GM12878 (cell line): ENCODE data around the gene CCDC24. TPM values are rescaled to one million over a fixed set of nuclear protein-coding genes. Genes with fewer than 3 reads are reported as not detected.

Source experiments
- ATAC-seq: fragments of 200-7000 bp; cut with Tn5 transposase; 3 replicates; pipeline ENCODE4 v1.9.1; 2020; ENCODE audit warnings: mild to moderate bottlenecking, moderate library complexity
- BruUV-seq: library from RNA; stranded (reverse); fragments of 400-500 nt; replicated peaks from 2 replicates; lab custom pipeline; 2021; lab: Mats Ljungman, UMichigan
- CTCF ChIA-PET: fragments of 300-600 bp; sonication (Branson Sonifier 250); formaldehyde crosslinking; extraction: SDS; loops from one replicate; lab custom pipeline; 2021; ENCODE audit warnings: inconsistent platforms; lab: Yijun Ruan, JAX
- POLR2A ChIA-PET: fragments of 350-600 bp; formaldehyde crosslinking; extraction: SDS; loops from one replicate; lab custom pipeline; 2021; ENCODE audit warnings: inconsistent platforms; lab: Charles Lee
- RAD21 ChIA-PET: fragments of 300-600 bp; sonication (Branson Sonifier 250); formaldehyde crosslinking; loops from one replicate; lab custom pipeline; 2023; ENCODE audit warnings: antibody characterized with exemption; ENCODE audit not compliant: unreplicated experiment; lab: Charles Lee
- SMC1A ChIA-PET: fragments of 300-600 bp; sonication (Branson Sonifier 250); formaldehyde crosslinking; loops from one replicate; lab custom pipeline; 2023; ENCODE audit not compliant: unreplicated experiment, uncharacterized antibody; lab: Charles Lee
- DNase-seq: peaks from one replicate; pipeline ENCODE4 v3.0.0-alpha.2; 2011; ENCODE audit warnings: low read depth, low spot score
- FAIRE-seq: peaks from 3 replicates; lab custom pipeline; 2011; peaks lifted over from hg19 to GRCh38; lab: Jason Lieb, UNC
- H2AFZ ChIP-seq: 2 replicates; pipeline ENCODE4 v1.6.0; 2011; ENCODE audit warnings: low read depth, low read length, control low read depth; ENCODE audit not compliant: control insufficient read depth
- H3K27ac ChIP-seq: 2 replicates; pipeline ENCODE4 v1.5.1; 2011; ENCODE audit warnings: control low read depth; ENCODE audit not compliant: control insufficient read depth, insufficient read depth
- H3K27me3 ChIP-seq, 2 experiments: replicated peaks in 1 of 2; 2 replicates each; pipeline versions ENCODE4 v1.6.0 to v1.6.1; 2011; ENCODE audit warnings: low read length in 1 of 2; ENCODE audit not compliant: control insufficient read depth in 2 of 2, insufficient read depth in 2 of 2
- H3K36me3 ChIP-seq, 2 experiments: 2 replicates each; pipeline ENCODE4 v1.5.1; 2011; ENCODE audit warnings: low read length in 1 of 2; ENCODE audit not compliant: control insufficient read depth in 2 of 2, insufficient read depth in 2 of 2
- H3K4me1 ChIP-seq: 2 replicates; pipeline ENCODE4 v1.6.1; 2011; ENCODE audit warnings: mild to moderate bottlenecking, low read length, moderate library complexity, mixed read lengths; ENCODE audit not compliant: control insufficient read depth, insufficient read depth
- H3K4me2 ChIP-seq: 2 replicates; pipeline ENCODE4 v1.6.0; 2011; ENCODE audit warnings: control low read depth; ENCODE audit not compliant: control insufficient read depth, insufficient read depth
- H3K4me3 ChIP-seq: fragments of 200-600 bp; sonication (generic); 2 replicates; pipeline ENCODE4 v1.5.1; 2016
- H3K79me2 ChIP-seq: 2 replicates; pipeline ENCODE4 v1.6.0; 2011; ENCODE audit warnings: low read length; ENCODE audit not compliant: control insufficient read depth, insufficient read depth
- H3K9ac ChIP-seq: 2 replicates; pipeline ENCODE4 v1.8.0; 2011; ENCODE audit warnings: low read length, control low read depth, mixed read lengths; ENCODE audit not compliant: control insufficient read depth, insufficient read depth
- H3K9me3 ChIP-seq: replicated peaks from 3 replicates; pipeline ENCODE4 v1.5.1; 2011; ENCODE audit warnings: mild to moderate bottlenecking, low read length; ENCODE audit not compliant: control insufficient read depth, insufficient read depth
- H4K20me1 ChIP-seq: 2 replicates; pipeline ENCODE4 v1.6.0; 2011; ENCODE audit not compliant: control insufficient read depth, insufficient read depth
- MYC ChIP-seq: IDR thresholded peaks from 2 replicates; pipeline ENCODE4 v1.6.1; 2011; ENCODE audit warnings: mild to moderate bottlenecking, low read length, moderate library complexity, inconsistent platforms; ENCODE audit not compliant: insufficient read depth, insufficient replicate concordance, insufficient read length, severe bottlenecking
- SMC3 ChIP-seq: IDR thresholded peaks from 2 replicates; pipeline ENCODE4 v1.6.1; 2011; ENCODE audit warnings: low read length, improper control_type of control experiment, borderline replicate concordance
- ZNF274 ChIP-seq: IDR thresholded peaks from one replicate; pipeline ENCODE4 v1.8.0; 2011; ENCODE audit not compliant: insufficient read length, insufficient read depth
- ZZZ3 ChIP-seq: IDR thresholded peaks from 2 replicates; pipeline ENCODE4 v1.6.1; 2011; ENCODE audit warnings: low read depth; ENCODE audit not compliant: control insufficient read depth, insufficient read length
- WGBS: methylation state at CpG from one replicate; pipeline ENCODE4 v1.1.6; 2016; ENCODE audit warnings: low lambda C conversion rate; ENCODE audit not compliant: insufficient replicate concordance, insufficient coverage; ENCODE audit errors: missing lambda C conversion rate; 5-methylcytosine and 5-hydroxymethylcytosine counted together
- in situ Hi-C: fragments of 300-500 bp; cut with MboI; formaldehyde crosslinking; loops from 9 replicates; pipeline ENCODE4 v1.14.3; 2018; ENCODE audit warnings: mixed read lengths
- intact Hi-C: fragments of 100-400 bp; cut with micrococcal nuclease; formaldehyde crosslinking; loops from one replicate; pipeline ENCODE4 v1.14.2; 2022; ENCODE audit not compliant: unreplicated experiment
- polyA plus RNA-seq, 11 experiments: library from polyadenylated mRNA; depleted of rRNA in 4 of 11; unstranded in 6 of 11; stranded (reverse) in 5 of 11; fragments of >200 nt; fragmentation: Nextera tagmentation in 4 of 11; fragmentation: Illumina TruSeq in 1 of 11; extraction: Ambion mirVana in 4 of 11; extraction: Trizol in 1 of 11; gene quantifications; 1 replicate in 1 of 11; 2 replicates in 10 of 11; pipeline versions ENCODE4 v1.2.1 to v1.2.3, GENCODE V29; 2011 to 2016; ENCODE audit warnings: inconsistent platforms in 2 of 11, missing spikeins in 2 of 11, low read depth in 1 of 11
- total RNA-seq, 4 experiments: library from RNA; depleted of rRNA in 3 of 4; stranded (reverse); fragments of >200 nt in 3 of 4; fragmentation: Illumina TruSeq in 1 of 4; extraction: Trizol in 1 of 4; gene quantifications; 2 replicates each; pipeline versions ENCODE4 v1.2.1 to v1.2.3, GENCODE V29; 2013 to 2021
- TF ChIP-seq, protein P1 (sequence below), 3 experiments: IDR thresholded peaks in 2 of 3; conservative IDR thresholded peaks in 1 of 3; 2 replicates each; pipeline ENCODE4 v1.5.1; 2011; ENCODE audit warnings: low read depth in 3 of 3, low read length in 3 of 3, mild to moderate bottlenecking in 3 of 3, control low read depth in 2 of 3, moderate library complexity in 2 of 3, inconsistent platforms in 1 of 3, mixed read lengths in 1 of 3; ENCODE audit not compliant: control insufficient read depth in 2 of 3, insufficient read depth in 1 of 3; ENCODE audit errors: extremely low read depth in 1 of 3
- TF ChIP-seq, protein P2 (sequence below): fragments of 450-650 bp; IDR thresholded peaks from 2 replicates; pipeline ENCODE4 v1.6.1; 2014; ENCODE audit warnings: mild to moderate bottlenecking

Gene CCDC24
- total and polyA plus RNA-seq, 10 of the 15 experiments (the other 5 are each of a cell fraction or from before 2014, with no cell fraction given): 0.18 to 3.1 (median 1.6) TPM; not detected in 1

DNA sequence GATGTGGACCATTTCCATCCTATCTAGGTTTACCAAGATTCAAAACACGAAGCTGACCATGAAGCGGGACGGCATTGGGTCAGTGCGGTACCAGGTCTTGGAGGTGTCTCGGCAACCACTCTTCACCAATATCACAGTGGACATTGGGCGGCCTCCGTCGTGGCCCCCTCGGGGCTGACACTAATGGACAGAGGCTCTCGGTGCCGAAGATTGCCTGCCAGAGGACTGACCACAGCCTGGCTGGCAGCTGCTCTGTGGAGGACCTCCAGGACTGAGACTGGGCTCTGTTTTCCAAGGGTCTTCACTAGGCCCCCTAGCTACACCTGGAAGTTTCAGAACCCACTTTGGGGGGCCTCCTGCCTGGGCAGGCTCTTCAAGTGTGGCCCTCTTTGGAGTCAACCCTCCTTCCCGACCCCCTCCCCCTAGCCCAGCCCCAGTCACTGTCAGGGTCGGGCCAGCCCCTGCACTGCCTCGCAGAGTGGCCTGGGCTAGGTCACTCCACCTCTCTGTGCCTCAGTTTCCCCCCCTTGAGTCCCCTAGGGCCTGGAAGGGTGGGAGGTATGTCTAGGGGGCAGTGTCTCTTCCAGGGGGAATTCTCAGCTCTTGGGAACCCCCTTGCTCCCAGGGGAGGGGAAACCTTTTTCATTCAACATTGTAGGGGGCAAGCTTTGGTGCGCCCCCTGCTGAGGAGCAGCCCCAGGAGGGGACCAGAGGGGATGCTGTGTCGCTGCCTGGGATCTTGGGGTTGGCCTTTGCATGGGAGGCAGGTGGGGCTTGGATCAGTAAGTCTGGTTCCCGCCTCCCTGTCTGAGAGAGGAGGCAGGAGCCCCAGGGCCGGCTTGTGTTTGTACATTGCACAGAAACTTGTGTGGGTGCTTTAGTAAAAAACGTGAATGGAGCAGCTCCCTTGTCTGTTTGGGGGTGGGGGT is 864 bp upstream of the CCDC24 start:
- Histone ChIP-seq H2AFZ (peak overlapping the region; percentile 91), H3K27me3 (no peaks in the 10 kb centered on the region), H4K20me1 (no peaks in the 10 kb centered on the region), H3K4me1 (peaks cover 17% of the 10 kb centered on the region), H3K27ac (no peak overlapping the region; the same call in 1 of the 2 replicates), H3K36me3 (no peaks in the 10 kb centered on the region; a peak in 2 of 4 replicates), H3K9me3 (no peaks in the 10 kb centered on the region), H3K79me2 (no peaks in the 10 kb centered on the region), H3K9ac (peak overlapping the region; percentile 39; the same call in 1 of the 2 replicates), H3K4me2 (peak overlapping the region; percentile 23), H3K4me3 (peak overlapping the region; percentile 72)
- CTCF ChIA-PET: interaction anchor here (0.9 to 2.5 kb wide), 6 partner anchors 12 to 227 kb away, joined by 3 to 7 read pairs (median 3); partner anchors contain the start of gene B4GALT2
- POLR2A ChIA-PET: interaction anchor here (0.9 to 1.2 kb wide), 2 partner anchors 15 to 340 kb away, joined by 5 read pairs; partner anchors contain the start of gene KDM4A
- TF ChIP-seq MYC (no peak), ZZZ3 (no peak), SMC3 (0 out of 2 replicates have a peak, but pooled peaks have one; percentile 9), ZNF274 (no peak)
- TF ChIP-seq, protein P1, sequence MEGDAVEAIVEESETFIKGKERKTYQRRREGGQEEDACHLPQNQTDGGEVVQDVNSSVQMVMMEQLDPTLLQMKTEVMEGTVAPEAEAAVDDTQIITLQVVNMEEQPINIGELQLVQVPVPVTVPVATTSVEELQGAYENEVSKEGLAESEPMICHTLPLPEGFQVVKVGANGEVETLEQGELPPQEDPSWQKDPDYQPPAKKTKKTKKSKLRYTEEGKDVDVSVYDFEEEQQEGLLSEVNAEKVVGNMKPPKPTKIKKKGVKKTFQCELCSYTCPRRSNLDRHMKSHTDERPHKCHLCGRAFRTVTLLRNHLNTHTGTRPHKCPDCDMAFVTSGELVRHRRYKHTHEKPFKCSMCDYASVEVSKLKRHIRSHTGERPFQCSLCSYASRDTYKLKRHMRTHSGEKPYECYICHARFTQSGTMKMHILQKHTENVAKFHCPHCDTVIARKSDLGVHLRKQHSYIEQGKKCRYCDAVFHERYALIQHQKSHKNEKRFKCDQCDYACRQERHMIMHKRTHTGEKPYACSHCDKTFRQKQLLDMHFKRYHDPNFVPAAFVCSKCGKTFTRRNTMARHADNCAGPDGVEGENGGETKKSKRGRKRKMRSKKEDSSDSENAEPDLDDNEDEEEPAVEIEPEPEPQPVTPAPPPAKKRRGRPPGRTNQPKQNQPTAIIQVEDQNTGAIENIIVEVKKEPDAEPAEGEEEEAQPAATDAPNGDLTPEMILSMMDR (IDR thresholded peaks at IDR 0.05 in 2 of 3, conservative IDR thresholded peaks at IDR 0.05 in 1 of 3; ENCODE audit: control insufficient read depth in 2 of 3, extremely low read depth in 1 of 3, insufficient read depth in 1 of 3, low read depth in 3 of 3, low read length in 3 of 3): peak in 1 of 3 experiments; percentile 10; a peak in 1 of 6 replicates
- TF ChIP-seq, protein P2, sequence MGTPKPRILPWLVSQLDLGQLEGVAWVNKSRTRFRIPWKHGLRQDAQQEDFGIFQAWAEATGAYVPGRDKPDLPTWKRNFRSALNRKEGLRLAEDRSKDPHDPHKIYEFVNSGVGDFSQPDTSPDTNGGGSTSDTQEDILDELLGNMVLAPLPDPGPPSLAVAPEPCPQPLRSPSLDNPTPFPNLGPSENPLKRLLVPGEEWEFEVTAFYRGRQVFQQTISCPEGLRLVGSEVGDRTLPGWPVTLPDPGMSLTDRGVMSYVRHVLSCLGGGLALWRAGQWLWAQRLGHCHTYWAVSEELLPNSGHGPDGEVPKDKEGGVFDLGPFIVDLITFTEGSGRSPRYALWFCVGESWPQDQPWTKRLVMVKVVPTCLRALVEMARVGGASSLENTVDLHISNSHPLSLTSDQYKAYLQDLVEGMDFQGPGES: no peak
- no TSS peak for BruUV-seq
- 56% methylated on average over 19 of the region's 19 CpGs for WGBS
- in situ Hi-C loops (no loop called here), intact Hi-C loops (loop anchor here (5.0 kb wide), 1 partner anchor 42 kb away; the partner anchor contains the start of gene SLC6A9)
- DNase-seq (no peak), ATAC-seq (no peak; the same call in 2 of the 3 replicates), FAIRE-seq (no peak)
- RAD21 ChIA-PET: interaction anchor here (0.6 to 1.6 kb wide), 2 partner anchors 15 to 47 kb away, joined by 3 to 4 read pairs; no protein-coding TSS in a partner anchor
- SMC1A ChIA-PET: interaction anchor here (0.9 to 1.3 kb wide), 3 partner anchors 15 to 58 kb away, joined by 3 read pairs; no protein-coding TSS in a partner anchor
